ENCODE results near the gene ELMO1. TPM values are rescaled to one million over a fixed set of nuclear protein-coding genes. Genes with fewer than 3 reads are reported as not detected.

The ELMO1 gene
- total RNA-seq, 1 donor, result under 0.01 TPM

DNA sequence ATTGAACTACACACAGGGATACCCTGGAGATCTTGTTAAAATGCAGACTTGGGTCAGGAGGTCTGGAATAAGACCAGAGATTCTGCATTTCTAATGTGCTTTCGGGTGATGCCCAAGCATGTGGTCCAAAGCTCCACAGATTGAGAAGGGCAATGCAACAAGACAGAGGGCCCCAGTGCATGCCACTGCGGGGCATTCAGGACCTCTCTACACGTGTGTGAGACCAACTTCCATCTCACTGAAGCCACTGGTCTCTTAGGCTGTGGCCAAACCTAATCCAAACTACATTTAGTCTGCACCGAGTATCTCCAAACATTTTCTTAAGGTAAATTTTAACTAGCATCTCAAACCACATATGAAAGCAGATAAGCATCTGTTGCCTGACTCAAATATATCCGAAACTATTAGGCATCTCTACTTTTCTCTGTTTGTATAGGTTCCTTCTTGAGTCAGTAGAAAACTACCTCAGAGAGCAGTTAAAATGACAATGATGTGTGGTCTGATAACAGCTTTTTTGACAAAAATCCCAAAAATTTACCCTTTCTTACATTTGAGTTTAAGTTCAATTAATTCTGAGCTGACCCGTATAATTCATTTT lies 107.5 kb downstream of the ELMO1 start:
- DNase-seq (ENCODE audit: low read depth), result no peak
- TF ChIP-seq, protein P1, sequence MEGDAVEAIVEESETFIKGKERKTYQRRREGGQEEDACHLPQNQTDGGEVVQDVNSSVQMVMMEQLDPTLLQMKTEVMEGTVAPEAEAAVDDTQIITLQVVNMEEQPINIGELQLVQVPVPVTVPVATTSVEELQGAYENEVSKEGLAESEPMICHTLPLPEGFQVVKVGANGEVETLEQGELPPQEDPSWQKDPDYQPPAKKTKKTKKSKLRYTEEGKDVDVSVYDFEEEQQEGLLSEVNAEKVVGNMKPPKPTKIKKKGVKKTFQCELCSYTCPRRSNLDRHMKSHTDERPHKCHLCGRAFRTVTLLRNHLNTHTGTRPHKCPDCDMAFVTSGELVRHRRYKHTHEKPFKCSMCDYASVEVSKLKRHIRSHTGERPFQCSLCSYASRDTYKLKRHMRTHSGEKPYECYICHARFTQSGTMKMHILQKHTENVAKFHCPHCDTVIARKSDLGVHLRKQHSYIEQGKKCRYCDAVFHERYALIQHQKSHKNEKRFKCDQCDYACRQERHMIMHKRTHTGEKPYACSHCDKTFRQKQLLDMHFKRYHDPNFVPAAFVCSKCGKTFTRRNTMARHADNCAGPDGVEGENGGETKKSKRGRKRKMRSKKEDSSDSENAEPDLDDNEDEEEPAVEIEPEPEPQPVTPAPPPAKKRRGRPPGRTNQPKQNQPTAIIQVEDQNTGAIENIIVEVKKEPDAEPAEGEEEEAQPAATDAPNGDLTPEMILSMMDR (IDR thresholded peaks at IDR 0.05; ENCODE audit: insufficient read depth, low read depth, low read length), result no peak
- no peak overlapping the region for H3K4me3 ChIP-seq (ENCODE audit: low read depth, low read length)

DNA sequence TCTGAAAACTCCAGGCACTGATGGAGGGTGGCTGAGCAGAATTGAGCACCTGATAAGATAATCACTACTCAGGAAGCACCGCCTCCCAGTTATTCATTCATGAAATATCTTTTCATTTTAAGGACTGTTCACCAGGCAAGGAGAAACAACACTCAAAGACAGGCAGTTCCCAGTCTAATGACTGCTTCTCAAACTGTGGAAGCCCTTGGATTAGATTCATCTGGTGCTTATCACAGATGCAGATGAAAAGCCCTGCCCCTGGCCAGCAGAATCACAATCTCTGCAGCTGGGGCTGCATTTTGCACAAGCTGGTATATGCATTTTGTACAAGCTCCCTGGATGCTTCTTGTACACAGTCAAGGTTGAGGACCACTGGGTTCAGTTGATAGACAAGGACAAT lies 109.7 kb downstream of the ELMO1 start:
- no peak for DNase-seq (ENCODE audit: low read depth)
- TF ChIP-seq, protein P1 (IDR thresholded peaks at IDR 0.05; ENCODE audit: insufficient read depth, low read depth, low read length), result no peak
- H3K4me3 ChIP-seq (ENCODE audit: low read depth, low read length), result no peak overlapping the region

DNA sequence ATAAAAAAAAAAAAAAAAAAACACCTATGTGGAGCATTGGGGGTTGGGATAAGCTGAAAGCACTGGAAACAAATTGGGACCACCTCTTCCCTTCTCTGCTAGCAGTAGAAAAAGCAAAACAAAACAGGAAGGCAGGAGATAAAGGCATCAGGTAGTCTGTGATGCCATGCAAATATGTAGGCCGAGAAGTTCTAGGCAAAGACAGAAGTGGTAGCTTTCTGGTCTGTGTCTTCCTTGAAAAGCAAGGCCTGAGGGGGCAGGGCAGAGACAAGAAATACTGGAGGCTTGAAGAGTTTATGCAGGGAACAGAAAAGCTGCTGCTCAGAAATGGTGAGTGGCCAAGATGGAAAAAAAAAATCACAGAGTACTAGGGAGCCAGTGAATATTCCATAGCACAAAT lies 111.1 kb downstream of the ELMO1 start:
- no peak for DNase-seq (ENCODE audit: low read depth)
- TF ChIP-seq, protein P1 (IDR thresholded peaks at IDR 0.05; ENCODE audit: insufficient read depth, low read depth, low read length), result no peak
- H3K4me3 ChIP-seq (ENCODE audit: low read depth, low read length), result no peak overlapping the region

DNA sequence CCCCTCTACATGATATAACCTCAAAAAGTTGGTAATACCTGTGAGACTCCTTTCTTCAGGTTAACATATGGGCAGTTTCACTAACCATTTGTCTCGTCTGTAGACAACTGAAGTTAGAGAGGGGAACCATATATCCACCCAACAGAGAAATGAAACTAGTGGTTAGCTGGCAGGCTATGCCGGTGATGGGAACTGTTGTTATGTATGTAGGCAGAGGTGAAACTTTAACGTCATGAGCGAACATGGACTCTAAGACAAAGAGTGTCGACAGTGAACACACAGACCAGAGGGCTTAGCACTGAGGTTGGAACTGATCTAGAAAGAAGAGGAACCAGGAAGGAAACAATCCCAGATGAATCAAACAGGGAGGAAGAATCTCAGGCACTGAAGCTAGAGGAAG lies 112.4 kb downstream of the ELMO1 start:
- TF ChIP-seq, protein P1 (IDR thresholded peaks at IDR 0.05; ENCODE audit: insufficient read depth, low read depth, low read length), result no peak
- no peak overlapping the region for H3K4me3 ChIP-seq (ENCODE audit: low read depth, low read length)
- no peak for DNase-seq (ENCODE audit: low read depth)

DNA sequence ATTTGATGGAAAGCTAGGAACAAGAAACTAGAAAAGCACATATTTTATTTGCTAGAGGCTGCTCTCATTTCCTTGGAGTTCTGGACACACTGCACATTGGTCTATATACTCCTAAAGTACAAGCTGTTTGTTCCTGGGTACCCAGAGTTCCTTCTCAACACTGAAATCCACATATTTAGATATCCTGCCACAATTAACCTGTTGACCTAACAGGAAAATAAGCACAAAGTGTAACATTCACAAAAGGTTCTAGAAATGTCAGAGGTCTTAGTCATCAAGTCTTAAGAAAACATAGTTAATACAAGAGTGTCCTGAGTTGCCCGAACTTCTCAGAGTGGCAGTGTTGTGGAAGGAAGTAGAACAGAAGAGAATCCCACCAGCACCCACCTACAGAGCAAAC lies 115.6 kb downstream of the ELMO1 start:
- no peak overlapping the region for H3K4me3 ChIP-seq (ENCODE audit: low read depth, low read length)
- no peak for DNase-seq (ENCODE audit: low read depth)
- TF ChIP-seq, protein P1 (IDR thresholded peaks at IDR 0.05; ENCODE audit: insufficient read depth, low read depth, low read length), result no peak

DNA sequence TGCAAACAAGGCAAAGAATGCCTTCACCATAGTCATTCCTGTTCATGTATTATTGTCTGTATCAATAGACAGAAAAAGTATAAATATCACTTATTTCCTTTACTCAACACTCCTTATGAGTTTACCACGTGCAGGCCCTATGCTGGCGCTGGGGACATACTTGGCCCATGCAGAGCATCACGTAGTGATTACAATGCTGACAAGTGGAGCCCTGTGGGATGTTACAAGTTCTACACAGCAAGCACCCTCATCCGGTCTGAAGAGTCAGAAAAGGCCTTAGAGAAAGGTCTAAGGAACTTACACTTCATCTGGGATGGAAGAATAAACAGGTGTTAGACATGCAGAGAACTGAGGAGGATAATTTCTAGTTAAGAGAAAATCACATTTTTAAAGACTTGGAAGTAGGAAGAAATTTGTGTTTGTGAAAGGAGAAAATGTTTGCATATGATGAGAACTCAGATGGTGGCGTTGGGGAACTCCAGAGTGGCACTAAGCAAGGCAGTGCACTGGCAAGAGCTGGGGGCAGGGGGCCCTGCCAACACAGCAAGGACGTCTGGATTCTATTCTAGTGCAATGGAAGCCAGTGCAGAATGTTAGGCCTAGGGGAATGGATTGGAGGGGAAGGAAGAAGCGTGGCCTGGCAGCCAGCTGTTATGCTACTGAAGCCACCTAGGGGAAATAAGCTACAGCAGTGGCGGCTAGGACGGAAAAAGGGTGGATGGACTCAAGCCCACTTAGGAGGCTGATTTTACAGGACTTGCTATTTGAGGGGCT lies 116.2 kb downstream of the ELMO1 start:
- no peak overlapping the region for H3K4me3 ChIP-seq (ENCODE audit: low read depth, low read length)
- TF ChIP-seq, protein P1 (IDR thresholded peaks at IDR 0.05; ENCODE audit: insufficient read depth, low read depth, low read length), result no peak
- no peak for DNase-seq (ENCODE audit: low read depth)

Data from fibroblast of villous mesenchyme (primary cell).